Left colon (tissue), 2 donors: ENCODE measurements around the gene ZNF80. TPM values are rescaled to one million over a fixed set of nuclear protein-coding genes. Genes with fewer than 3 reads are reported as not detected.
"Not testable (repeated sequence)": the region's sequence is repeated elsewhere in the genome, so short reads cannot be mapped to it uniquely, and the experiment has no call there.

Experiments
- ATAC-seq: fragments of 200-7000 bp; cut with Tn5 transposase; one replicate; pipeline ENCODE4 v1.9.1; 2020; ENCODE audit warnings: mild to moderate bottlenecking, moderate library complexity
- DNase-seq, 2 donors: peaks; one replicate each; pipeline ENCODE4 v3.0.0-alpha.2; 2020
- intact Hi-C, 2 donors: fragments of 100-400 bp; cut with DNase I in 1 of 2; cut with micrococcal nuclease in 1 of 2; formaldehyde crosslinking; loops; one replicate each; pipeline versions ENCODE4 v1.11.2 to v1.14.0; 2022; cut with DNase I, micrococcal nuclease
- long read RNA-seq: library from polyadenylated mRNA; unstranded; transcript quantifications from one replicate; pipeline ENCODE4 v2.0.0, GENCODE V29; 2021
- total RNA-seq, 2 donors: library from RNA; stranded (reverse); fragmentation: NEBNext Ultra II Directional; extraction: Animal tissue kit (Norgen Biotek cat#: 25700); gene quantifications; one replicate each; pipeline ENCODE4 v1.2.1, GENCODE V29; 2021
- donor health status: DM: no; HTN: no; CAD: no.
- donor health status: DM: yes; HTN: yes; CAD: no.

The ZNF80 gene
- not detected for total RNA-seq
- long read RNA-seq = 0 reads

GRCh38 chr3:114237478-114237877 lies at the start of gene ZNF80:
Gene ZNF80, minus strand, starts transcription at chr3:114237578. Its CDS starts 504 bp downstream, at chr3:114237074.
- ATAC-seq, DNase-seq, intact Hi-C loops: not testable (repeated sequence)

- DNase-seq (no peak), ATAC-seq (no peak)
- intact Hi-C loops = no loop called here
These were observed 48.9 kb upstream of the ZNF80 start for GRCh38 chr3:114286266-114286665.

GRCh38 chr3:114285648-114286230 lies 48.4 kb upstream of the ZNF80 start:
- DNase-seq (no peak), ATAC-seq (no peak)
- intact Hi-C loops = no loop called here

- ATAC-seq = no peak
- no peak for DNase-seq
- intact Hi-C loops = no loop called here
These were observed 47.3 kb upstream of the ZNF80 start for GRCh38 chr3:114284644-114285043.

GRCh38 chr3:114276856-114277255 lies 39.5 kb upstream of the ZNF80 start:
- ATAC-seq, intact Hi-C loops, DNase-seq: not testable (repeated sequence)

DNA sequence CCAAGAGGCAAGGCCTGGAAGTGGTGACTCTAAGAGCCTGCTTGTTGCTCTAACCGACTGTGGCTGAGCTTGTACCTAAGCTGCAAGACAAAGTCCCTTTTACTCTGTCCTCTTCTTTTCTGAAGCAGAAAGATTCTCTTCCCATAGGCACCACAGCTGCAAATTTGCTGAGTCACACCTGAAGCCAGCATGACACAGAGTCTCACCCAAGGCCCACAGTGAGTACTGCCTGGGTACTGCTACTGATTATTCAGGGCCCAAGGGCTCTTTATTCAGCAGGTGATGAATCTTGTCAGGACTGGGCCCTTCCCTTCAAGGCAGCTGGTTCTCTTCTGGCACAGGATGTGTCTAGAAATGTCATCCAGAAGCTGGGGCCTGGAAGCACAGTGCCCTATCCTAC lies 37.6 kb upstream of the ZNF80 start:
- DNase-seq = no peak
- no peak for ATAC-seq
- intact Hi-C loops = no loop called here

DNA sequence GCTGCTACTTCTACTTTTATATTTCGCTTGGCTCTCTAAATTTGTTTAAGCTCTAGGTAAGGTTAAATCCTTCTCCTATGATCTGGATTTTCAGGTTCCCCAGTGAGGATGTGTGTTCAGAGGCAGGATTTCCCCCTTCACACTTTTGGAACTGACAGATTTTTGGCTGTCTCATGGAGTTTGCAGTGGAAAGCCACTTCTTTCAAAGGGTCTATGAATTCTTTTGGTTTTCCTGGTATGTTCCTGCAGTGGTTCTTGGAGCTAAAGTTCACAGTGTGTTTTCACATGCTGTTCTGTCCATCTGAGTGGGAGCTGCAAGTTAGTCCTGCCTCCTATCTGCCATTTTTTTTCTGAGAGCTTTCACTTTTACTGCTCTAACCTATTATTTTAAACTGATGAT lies 34.9 kb upstream of the ZNF80 start:
- DNase-seq (no peak), ATAC-seq (no peak)
- intact Hi-C loops = no loop called here

DNA sequence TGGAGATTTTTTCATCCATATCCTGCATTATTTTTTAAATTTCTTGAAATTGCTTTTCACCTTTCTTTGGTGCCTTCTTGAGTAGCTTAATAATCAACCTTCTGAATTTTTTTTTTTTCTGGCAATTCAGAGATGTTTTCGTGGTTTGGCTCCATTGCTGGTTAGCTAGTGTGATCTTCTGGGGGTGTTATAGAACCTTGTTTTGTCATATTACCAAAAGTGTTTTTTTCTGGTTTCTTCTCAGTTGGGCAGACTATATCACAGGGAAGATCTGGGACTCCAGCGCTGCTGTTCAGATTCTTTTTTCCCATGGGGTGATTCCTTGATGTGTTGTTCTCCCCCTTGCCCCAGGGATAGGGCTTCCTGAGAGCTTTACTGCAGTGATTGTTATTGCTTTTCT lies 32.6 kb upstream of the ZNF80 start:
- ATAC-seq = no peak
- intact Hi-C loops = no loop called here
- no peak for DNase-seq

- DNase-seq (no peak), ATAC-seq (no peak)
- intact Hi-C loops = no loop called here
These were observed 22.8 kb upstream of the ZNF80 start for GRCh38 chr3:114260152-114260551.

GRCh38 chr3:114259566-114259965 lies 22.2 kb upstream of the ZNF80 start:
- ATAC-seq (no peak), DNase-seq (no peak)
- intact Hi-C loops = no loop called here

- intact Hi-C loops = no loop called here
- DNase-seq (no peak), ATAC-seq (no peak)
These were observed 16.1 kb upstream of the ZNF80 start for GRCh38 chr3:114253505-114253904.

DNA sequence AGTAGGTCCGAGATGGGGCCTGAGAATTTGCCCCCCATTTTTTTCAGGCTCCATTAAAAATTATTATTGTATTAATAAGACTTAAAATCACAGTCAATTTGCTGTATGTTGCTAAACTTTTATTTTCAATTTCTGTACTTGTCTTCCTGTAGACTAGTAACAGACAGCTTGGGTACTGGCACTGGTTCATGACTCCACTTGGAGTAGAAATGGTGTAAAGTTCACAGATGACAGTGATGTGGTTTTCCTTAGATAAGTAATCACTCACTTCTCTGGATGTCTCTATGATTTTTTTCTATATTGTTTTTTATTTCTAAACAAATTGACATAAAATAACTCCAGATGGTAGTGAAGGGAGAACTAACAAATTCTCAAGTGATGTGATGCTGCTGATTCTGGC lies 15.6 kb upstream of the ZNF80 start:
- DNase-seq = no peak
- no peak for ATAC-seq

GRCh38 chr3:114242947-114243346 lies 5.6 kb upstream of the ZNF80 start:
- DNase-seq (no peak), ATAC-seq (no peak)
- intact Hi-C loops = no loop called here

More for the DNA sequence above, 15.6 kb upstream of the ZNF80 start:
- intact Hi-C loops = no loop called here

DNA sequence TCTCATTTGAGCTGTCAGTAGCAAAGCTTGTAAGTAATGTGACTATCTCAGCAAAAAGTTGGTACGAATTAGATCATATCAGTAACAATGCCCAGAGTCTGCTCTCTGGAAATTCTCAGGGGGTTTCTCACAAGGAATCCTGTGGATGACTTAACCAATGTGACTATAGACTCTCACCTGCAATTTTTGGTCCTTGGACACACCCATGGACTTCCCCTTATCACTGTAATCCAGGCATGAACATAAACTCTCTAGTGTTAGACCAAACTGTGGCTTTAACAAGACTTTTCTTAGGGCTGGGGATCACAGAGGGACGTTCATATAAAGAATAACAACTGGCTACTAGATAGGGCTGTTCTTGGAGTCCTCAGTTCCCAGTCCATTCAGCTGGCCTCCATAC lies 3.9 kb upstream of the ZNF80 start:
- ATAC-seq (no peak), DNase-seq (no peak)
- intact Hi-C loops = no loop called here

GRCh38 chr3:114238146-114238785 lies 888 bp upstream of the ZNF80 start:
- intact Hi-C loops, DNase-seq, ATAC-seq: not testable (repeated sequence)

GRCh38 chr3:114235431-114235830 lies 1.9 kb downstream of the ZNF80 start:
- no peak for ATAC-seq
- intact Hi-C loops = no loop called here
- no peak for DNase-seq

DNA sequence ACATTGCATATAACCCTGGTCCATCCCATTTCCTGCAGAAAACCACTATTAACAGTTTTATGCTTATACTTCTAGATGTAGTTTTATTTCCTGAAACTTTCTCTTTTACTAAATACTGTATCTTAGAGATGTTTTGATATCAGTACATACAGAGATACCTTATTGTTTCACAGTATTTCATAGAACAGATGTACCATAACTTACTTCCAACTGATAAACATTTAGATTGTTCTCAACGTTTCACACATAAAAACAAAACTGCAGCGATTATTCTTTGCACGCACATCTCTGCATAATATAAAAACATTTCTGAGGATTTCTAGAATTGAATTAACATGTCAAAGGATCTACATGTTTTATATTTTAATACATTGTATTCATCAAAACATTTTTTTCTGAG lies 2.6 kb downstream of the ZNF80 start:
- intact Hi-C loops = no loop called here
- DNase-seq (no peak), ATAC-seq (no peak)

GRCh38 chr3:114231616-114232015 lies 5.8 kb downstream of the ZNF80 start:
- ATAC-seq = no peak
- DNase-seq = no peak

DNA sequence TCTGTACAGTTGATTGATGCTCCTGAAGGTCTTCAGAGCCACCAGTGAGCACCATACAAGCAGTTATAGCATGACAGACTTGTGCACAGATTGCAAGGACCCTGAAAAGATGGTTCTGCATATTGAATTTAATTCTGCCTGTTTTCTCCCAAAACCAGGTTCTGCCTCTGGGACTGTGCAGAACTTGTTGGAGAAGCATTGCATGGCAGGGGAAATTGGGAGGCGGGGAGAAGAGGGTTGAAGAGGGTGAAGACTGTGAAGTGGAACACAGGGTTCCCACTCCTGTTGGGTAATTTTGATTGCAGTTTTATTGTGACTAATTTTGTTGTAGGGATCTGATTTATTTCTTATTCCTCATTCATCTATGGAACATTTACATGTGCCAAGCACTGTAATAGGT lies 10.3 kb downstream of the ZNF80 start:
- intact Hi-C loops = no loop called here
- ATAC-seq (no peak), DNase-seq (no peak)

More at GRCh38 chr3:114231616-114232015, 5.8 kb downstream of the ZNF80 start:
- intact Hi-C loops = no loop called here

DNA sequence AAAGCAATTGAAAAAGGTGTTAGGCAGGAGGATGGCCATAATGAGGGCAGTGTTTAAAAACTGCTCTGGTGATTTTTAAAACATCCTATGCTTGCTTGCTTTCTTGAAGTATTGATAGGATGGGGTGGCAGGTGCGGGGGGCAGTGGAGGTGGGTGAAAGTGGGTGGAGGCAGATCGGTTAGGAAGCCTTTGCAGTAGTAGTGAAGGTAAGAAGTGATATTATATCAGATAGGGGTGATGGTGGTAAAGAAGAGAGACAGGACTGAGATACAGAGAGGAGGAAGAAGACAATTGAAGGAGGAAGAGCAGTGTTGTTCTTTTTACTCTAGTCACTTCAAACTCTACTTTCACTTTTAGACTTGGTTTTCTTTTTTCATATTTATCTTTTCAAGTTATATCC lies 11.1 kb downstream of the ZNF80 start:
- ATAC-seq = no peak
- no peak for DNase-seq

DNA sequence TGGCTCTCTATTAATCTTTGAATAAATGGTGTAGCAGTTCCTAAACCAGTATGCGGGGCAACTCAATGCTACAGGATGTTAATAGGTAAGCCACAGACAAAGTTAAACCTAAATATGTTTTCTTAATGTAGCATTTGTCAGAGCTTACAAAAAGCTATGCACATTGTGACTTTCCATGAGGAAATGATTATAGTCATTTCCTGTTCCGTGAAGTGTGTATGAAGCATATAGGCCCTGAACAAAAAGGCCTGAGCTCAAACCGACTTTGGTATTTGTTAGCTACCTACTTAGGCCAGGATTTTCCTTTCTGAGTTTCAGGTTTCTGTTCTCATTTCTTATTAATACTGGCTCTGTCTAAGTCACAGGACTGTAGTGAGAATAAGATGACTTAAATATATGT lies 14.2 kb downstream of the ZNF80 start:
- intact Hi-C loops = no loop called here
- DNase-seq = no peak
- ATAC-seq = no peak

More for the DNA sequence above, 11.1 kb downstream of the ZNF80 start:
- intact Hi-C loops = no loop called here
